Epithelial cell of esophagus (primary cell): ENCODE results near the gene ABHD8.
"Not testable (repeated sequence)": the region's sequence is repeated elsewhere in the genome, so short reads cannot be mapped to it uniquely, and the experiment has no call there.

Experiments
- DNase-seq: peaks from one replicate; pipeline ENCODE4 v3.0.0; 2010; ENCODE audit warnings: low read depth
- H3K4me3 ChIP-seq: 2 replicates; pipeline ENCODE4 v1.5.1; 2011; ENCODE audit warnings: mild to moderate bottlenecking, low read length, control low read depth
- CTCF ChIP-seq: IDR thresholded peaks from 2 replicates; pipeline ENCODE4 v1.5.1; 2011; ENCODE audit warnings: low read depth, mild to moderate bottlenecking, low read length, control low read depth, inconsistent platforms; ENCODE audit not compliant: insufficient read depth; ENCODE audit errors: missing control alignments

ABHD8 gene

GRCh38 chr19:17303940-17304267, 679 bp upstream of the ABHD8 start:
- no peak for TF ChIP-seq CTCF
- DNase-seq = peak; percentile 71
- no peak overlapping the region for H3K4me3 ChIP-seq

- no peak for DNase-seq
- TF ChIP-seq CTCF = no peak
- peak overlapping the region; percentile 69 for H3K4me3 ChIP-seq
Measured at GRCh38 chr19:17302391-17303166, 646 bp downstream of the ABHD8 start.

- TF ChIP-seq CTCF = no peak
- no peak overlapping the region for H3K4me3 ChIP-seq
- DNase-seq = no peak
Measured at GRCh38 chr19:17300992-17301619, 2.1 kb downstream of the ABHD8 start.

GRCh38 chr19:17296976-17297375, 6.2 kb downstream of the ABHD8 start:
- peak; percentile 87 for DNase-seq
- TF ChIP-seq CTCF = no peak
- no peak overlapping the region for H3K4me3 ChIP-seq

GRCh38 chr19:17296273-17296672, 7.0 kb downstream of the ABHD8 start:
- TF ChIP-seq CTCF = peak; percentile 25
- peak; percentile 71 for DNase-seq
- H3K4me3 ChIP-seq = no peak overlapping the region

- DNase-seq, H3K4me3 ChIP-seq: not testable (repeated sequence)
Measured at GRCh38 chr19:17295551-17295950, 7.7 kb downstream of the ABHD8 start.

DNA sequence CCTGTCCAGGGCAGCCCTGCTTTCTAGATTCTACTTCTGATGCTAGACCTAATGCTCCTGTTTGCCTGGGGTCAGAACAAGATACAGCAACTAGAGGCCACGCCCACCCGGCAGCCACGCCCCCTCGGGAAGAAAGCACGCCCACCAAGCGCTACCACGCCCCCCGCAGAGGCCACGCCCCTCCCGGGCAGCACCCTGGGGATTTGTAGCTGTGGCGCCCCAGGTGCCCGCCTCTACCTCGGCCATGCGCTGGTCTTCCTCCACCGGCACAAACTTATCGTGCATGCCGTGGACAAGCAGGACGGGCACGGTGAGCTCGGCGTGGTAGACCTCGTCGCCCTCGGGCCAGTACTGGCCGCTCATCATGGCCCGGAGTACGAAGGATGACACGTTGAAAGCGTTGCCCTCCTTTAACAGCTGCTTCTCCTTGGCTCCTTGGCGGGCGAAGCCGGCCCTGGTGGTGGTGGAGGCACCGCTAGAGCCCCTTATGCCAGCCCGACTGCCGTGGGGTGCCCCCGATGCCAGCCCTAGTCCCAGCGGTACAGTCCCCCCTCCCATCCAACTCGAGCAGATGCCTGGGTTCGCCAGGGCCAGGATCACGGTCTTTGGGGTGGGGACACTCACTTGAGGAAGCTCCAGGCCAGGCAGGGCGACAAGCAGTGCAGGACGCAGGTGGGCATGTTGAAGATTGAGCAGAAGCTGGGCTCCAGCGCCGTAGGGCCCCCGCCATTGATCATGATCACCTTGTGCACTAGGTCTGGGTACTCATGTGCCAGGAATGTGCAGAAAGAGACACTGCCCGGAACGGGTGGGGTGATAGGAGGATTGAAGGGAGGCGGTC, 9.0 kb downstream of the ABHD8 start:
- TF ChIP-seq CTCF = no peak
- peak; percentile 59 for DNase-seq
- no peak overlapping the region for H3K4me3 ChIP-seq
